OCI-LY3 (cell line): ENCODE results near the gene DMAC2.

Experiments used
- H2AFZ ChIP-seq: fragments of 200-600, 300-600 bp; shearing (Covaris generic); 2 replicates; pipeline ENCODE4 v1.6.0; 2014; ENCODE audit warnings: antibody characterized with exemption, low read depth, low read length
- H3K27ac ChIP-seq: fragments of 200-600, 300-600 bp; sonication (generic); 2 replicates; pipeline ENCODE4 v1.5.1; 2014; ENCODE audit warnings: mild to moderate bottlenecking, low read length, moderate library complexity, mixed read lengths
- H3K27me3 ChIP-seq: fragments of 200-600, 300-600 bp; sonication (generic); 2 replicates; pipeline ENCODE4 v1.6.1; 2014; ENCODE audit warnings: low read depth, low read length, mixed read lengths
- H3K36me3 ChIP-seq: fragments of 200-600, 300-600 bp; sonication (generic); replicated peaks from 2 replicates; pipeline ENCODE3; 2014; ENCODE audit warnings: low read depth, low read length, mixed read lengths
- H3K4me1 ChIP-seq: fragments of 300-600, 200-600 bp; sonication (generic); 2 replicates; pipeline ENCODE4 v1.6.1; 2014; ENCODE audit warnings: low read length, mixed read lengths
- H3K4me2 ChIP-seq: fragments of 200-600, 300-600 bp; sonication (generic); 2 replicates; pipeline ENCODE4 v1.6.1; 2014; ENCODE audit warnings: low read length, mixed read lengths
- H3K4me3 ChIP-seq: fragments of 300-600, 200-600 bp; sonication (generic); 2 replicates; pipeline ENCODE4 v1.5.1; 2014; ENCODE audit warnings: antibody characterized with exemption, mild to moderate bottlenecking, low read length, moderate library complexity
- H3K79me2 ChIP-seq: fragments of 300-600, 200-600 bp; shearing (Covaris generic); 2 replicates; pipeline ENCODE4 v1.6.1; 2014; ENCODE audit warnings: mild to moderate bottlenecking, low read length, mixed read lengths
- H3K9ac ChIP-seq: fragments of 300-600, 200-600 bp; shearing (Covaris generic); 2 replicates; pipeline ENCODE4 v1.6.0; 2014; ENCODE audit warnings: mild to moderate bottlenecking, low read length, moderate library complexity
- H3K9me3 ChIP-seq: fragments of 200-600, 300-600 bp; shearing (Covaris generic); 2 replicates; pipeline ENCODE4 v1.6.1; 2014; ENCODE audit warnings: low read length, mixed read lengths; ENCODE audit not compliant: insufficient read depth
- H4K20me1 ChIP-seq: fragments of 200-600, 300-600 bp; sonication (generic); 2 replicates; pipeline ENCODE4 v1.6.1; 2016; ENCODE audit warnings: low read length, mixed read lengths; ENCODE audit not compliant: insufficient read depth
- EZH2phosphoT487 ChIP-seq: fragments of 200-600 bp; shearing (Covaris generic); IDR thresholded peaks from 2 replicates; pipeline ENCODE4 v1.6.1; 2018; ENCODE audit warnings: antibody characterized with exemption, mixed run types, low read depth
- TF ChIP-seq, protein P1 (sequence below): fragments of 200-600, 300-600 bp; sonication (generic); IDR thresholded peaks from 2 replicates; pipeline ENCODE4 v1.5.1; 2014; ENCODE audit warnings: antibody characterized with exemption, low read length, low read depth

DMAC2 gene

DNA sequence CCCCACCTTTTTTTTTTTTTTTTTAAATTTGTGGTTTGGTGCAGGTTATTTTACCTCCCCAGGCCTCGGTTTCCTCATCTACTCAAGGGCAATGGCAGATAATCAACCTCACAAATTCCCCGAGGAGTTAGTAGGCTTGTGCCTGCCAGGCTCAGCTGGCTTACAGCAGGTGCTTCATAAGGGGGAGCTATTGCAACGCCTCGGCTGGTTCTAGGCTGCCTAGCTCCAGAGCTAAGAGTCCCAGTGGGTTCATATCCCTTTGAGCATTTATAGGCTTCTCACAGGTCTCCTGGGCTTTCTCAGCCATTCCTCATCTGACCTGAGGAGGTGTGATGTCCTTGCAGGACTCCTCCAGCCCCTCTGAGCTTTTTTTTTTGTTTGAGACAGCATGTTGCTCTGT is 31.5 kb downstream of the DMAC2 start:
- Histone ChIP-seq H4K20me1 (peaks cover 3% of the 10 kb centered on the region; the same call in 1 of the 2 replicates), H3K79me2 (no peaks in the 10 kb centered on the region), H3K27ac (no peak overlapping the region), H3K27me3 (no peaks in the 10 kb centered on the region), H3K4me1 (no peaks in the 10 kb centered on the region), H3K4me2 (no peak overlapping the region), H2AFZ (no peak overlapping the region), H3K9me3 (no peaks in the 10 kb centered on the region), H3K4me3 (no peak overlapping the region), H3K36me3 (no peaks in the 10 kb centered on the region), H3K9ac (no peak overlapping the region)
- TF ChIP-seq, protein P1, sequence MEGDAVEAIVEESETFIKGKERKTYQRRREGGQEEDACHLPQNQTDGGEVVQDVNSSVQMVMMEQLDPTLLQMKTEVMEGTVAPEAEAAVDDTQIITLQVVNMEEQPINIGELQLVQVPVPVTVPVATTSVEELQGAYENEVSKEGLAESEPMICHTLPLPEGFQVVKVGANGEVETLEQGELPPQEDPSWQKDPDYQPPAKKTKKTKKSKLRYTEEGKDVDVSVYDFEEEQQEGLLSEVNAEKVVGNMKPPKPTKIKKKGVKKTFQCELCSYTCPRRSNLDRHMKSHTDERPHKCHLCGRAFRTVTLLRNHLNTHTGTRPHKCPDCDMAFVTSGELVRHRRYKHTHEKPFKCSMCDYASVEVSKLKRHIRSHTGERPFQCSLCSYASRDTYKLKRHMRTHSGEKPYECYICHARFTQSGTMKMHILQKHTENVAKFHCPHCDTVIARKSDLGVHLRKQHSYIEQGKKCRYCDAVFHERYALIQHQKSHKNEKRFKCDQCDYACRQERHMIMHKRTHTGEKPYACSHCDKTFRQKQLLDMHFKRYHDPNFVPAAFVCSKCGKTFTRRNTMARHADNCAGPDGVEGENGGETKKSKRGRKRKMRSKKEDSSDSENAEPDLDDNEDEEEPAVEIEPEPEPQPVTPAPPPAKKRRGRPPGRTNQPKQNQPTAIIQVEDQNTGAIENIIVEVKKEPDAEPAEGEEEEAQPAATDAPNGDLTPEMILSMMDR: peak; percentile 15; the same call in 1 of the 2 replicates
- TF ChIP-seq EZH2phosphoT487: no peak

DNA sequence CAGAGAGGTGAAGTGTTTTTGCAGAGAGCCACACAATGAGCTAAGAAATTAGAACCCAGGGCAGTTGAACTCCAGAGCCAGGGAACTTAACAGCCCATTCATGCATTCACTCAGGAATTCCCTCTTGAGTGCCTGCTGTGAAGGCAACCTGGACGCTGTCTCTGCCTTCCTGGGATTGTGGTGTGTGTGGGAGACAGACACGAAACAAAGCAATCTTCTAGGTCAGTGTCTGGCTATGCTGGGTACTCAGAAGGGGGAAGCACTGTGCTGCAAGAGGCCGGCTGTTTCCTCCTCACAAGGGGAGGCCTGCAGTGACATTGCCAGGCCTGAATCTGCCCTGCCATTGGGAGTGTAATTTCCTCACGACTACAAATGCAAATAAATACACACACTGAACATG is 32.4 kb downstream of the DMAC2 start:
- Histone ChIP-seq H3K9me3 (no peaks in the 10 kb centered on the region), H3K27me3 (no peaks in the 10 kb centered on the region), H3K79me2 (no peaks in the 10 kb centered on the region), H4K20me1 (peaks cover 3% of the 10 kb centered on the region; the same call in 1 of the 2 replicates), H3K4me3 (no peak overlapping the region), H3K4me1 (no peaks in the 10 kb centered on the region), H3K9ac (no peak overlapping the region), H3K36me3 (no peaks in the 10 kb centered on the region), H2AFZ (no peak overlapping the region), H3K4me2 (no peak overlapping the region), H3K27ac (no peak overlapping the region)
- TF ChIP-seq EZH2phosphoT487: no peak
- TF ChIP-seq, protein P1: no peak

DNA sequence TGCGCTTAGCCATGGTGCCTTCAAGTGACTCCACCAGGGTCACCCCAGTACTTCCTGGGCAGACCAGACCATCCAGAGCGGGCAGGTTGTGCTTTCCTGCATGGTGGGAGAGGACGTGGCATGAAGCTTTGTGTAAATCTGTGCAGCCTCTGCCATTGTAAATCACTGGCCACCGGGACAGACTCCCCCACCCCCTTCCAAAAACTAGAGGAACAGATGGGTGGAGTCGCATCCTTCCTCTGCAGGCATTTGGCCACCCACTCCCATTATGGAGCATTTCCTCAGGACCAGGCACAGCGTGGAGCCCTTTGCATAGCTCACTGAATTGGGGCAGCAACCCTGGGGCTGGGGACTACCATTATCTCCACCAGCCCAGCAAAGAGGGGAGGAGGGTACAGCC is 33.9 kb downstream of the DMAC2 start:
- H3K4me3 ChIP-seq: no peak overlapping the region
- no peak overlapping the region for H3K27ac ChIP-seq
- no peak overlapping the region for H3K4me2 ChIP-seq
- no peaks in the 10 kb centered on the region for H3K36me3 ChIP-seq
- H4K20me1 ChIP-seq: peaks cover 3% of the 10 kb centered on the region; the same call in 1 of the 2 replicates
- no peaks in the 10 kb centered on the region for H3K27me3 ChIP-seq
- no peak for TF ChIP-seq EZH2phosphoT487
- TF ChIP-seq, protein P1: no peak
- no peaks in the 10 kb centered on the region for H3K4me1 ChIP-seq
- no peak overlapping the region for H2AFZ ChIP-seq
- H3K9ac ChIP-seq: no peak overlapping the region
- H3K9me3 ChIP-seq: no peaks in the 10 kb centered on the region
- H3K79me2 ChIP-seq: no peaks in the 10 kb centered on the region

DNA sequence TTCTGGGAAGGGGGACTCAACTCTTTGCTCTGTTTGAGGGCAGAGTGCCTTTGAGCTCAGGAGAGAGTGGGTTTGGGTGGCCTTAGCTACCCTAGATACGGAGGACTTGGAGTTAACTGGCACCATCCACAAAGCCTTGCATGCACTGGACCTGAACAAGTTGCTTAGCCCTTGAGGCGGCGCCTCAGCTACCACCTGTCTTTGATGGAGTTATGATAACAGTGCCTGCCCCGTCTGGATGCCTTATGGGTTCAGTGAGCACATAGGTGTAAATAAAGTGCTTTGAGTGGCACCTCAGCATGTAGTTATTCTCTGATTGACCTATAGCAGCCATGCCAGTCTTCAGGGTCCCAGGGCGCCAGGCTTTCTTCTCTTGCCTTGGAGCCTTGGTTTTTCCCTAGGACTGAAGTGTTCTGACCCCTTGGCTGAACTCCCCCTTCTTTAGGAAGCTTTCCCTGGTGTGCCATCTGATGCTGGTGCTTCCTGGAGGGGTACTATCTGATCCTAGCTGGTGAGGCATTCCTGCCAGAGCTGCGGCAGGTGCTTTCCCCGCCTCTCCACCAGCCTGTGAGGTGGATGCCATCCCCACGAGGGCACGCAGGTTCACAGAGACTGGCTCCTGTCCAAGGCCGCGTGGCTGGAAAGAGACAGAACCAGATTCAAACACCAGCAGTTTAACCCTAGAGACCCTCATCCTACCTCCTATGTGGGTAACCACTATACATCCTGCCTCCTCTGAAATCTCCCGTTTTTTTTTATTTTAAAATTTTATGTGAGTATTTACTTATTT is 36.3 kb downstream of the DMAC2 start:
- no peaks in the 10 kb centered on the region for H3K9me3 ChIP-seq
- no peak overlapping the region for H3K27ac ChIP-seq
- no peak overlapping the region for H3K4me3 ChIP-seq
- peaks cover 11% of the 10 kb centered on the region for H3K79me2 ChIP-seq
- TF ChIP-seq EZH2phosphoT487: no peak
- TF ChIP-seq, protein P1: no peak
- no peaks in the 10 kb centered on the region; the same call in 1 of the 2 replicates for H4K20me1 ChIP-seq
- H3K27me3 ChIP-seq: no peaks in the 10 kb centered on the region
- H2AFZ ChIP-seq: no peak overlapping the region
- peaks cover 7% of the 10 kb centered on the region for H3K4me1 ChIP-seq
- H3K36me3 ChIP-seq: no peaks in the 10 kb centered on the region
- H3K4me2 ChIP-seq: no peak overlapping the region
- no peak overlapping the region for H3K9ac ChIP-seq
